ENCODE results near the gene DAP3. TPM values are rescaled to one million over a fixed set of nuclear protein-coding genes. Genes with fewer than 3 reads are reported as not detected.

DAP3 gene
- total and polyA plus RNA-seq, 9 of the 15 experiments (the other 6 are each of a cell fraction or from before 2014, with no cell fraction given) = 155 to 484 (median 298) TPM

DNA sequence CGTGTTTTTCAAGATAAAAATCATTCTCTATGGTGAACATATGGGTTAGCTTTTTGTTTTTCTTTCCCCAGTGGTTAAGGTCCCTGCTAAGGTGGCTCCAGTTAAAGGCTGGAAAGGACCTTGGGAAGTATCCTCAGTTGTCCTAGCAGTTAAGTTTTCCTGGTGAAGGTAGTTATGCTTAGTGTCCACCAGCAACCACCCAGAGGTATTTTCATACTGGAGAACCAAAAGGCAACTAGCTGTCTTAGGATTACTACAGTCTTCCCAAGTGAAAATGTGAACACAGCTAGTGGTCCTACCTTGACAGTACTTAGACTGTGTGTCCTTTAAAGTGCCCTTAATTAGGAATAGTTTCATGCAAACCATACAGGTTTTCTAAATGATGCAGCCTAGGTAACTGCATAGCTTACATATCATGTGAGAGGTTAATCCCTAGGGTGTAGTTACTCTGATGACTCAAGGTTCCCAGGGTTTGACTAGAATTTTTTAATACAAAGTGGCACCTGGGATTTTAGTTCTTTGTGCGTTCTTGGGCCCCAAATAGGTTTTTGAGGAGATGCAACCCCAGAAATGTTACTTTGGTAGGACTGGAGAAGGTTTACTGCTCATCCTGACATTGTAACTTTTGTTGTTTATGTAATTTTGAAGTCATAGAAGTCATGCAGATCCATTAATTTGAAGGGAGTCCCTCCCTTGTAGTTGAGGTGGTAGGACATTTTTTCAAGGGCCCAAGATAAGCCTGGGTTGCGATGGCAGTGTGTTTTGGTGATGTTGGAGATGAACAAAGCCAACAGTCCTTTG, 36.8 kb upstream of the DAP3 start:
- ChIA-PET POLR2A (no interaction called here), CTCF (ENCODE audit: low intra/inter-chr PET ratio) (no interaction called here)
- no peaks in the 10 kb centered on the region for H3K9me1 ChIP-seq (ENCODE audit: control insufficient read depth, insufficient read depth, low read length)
- no peak for DNase-seq (ENCODE audit: extremely low read depth in 1 of 4, low spot score in 3 of 4)
- H3K79me2 ChIP-seq (ENCODE audit: control insufficient read depth, insufficient read depth, low read length) = no peaks in the 10 kb centered on the region
- no peaks in the 10 kb centered on the region for H4K20me1 ChIP-seq (replicated peaks; ENCODE audit: control insufficient read depth, insufficient read depth, low read length)
- no peak overlapping the region for H2AFZ ChIP-seq (ENCODE audit: low read depth, low read length)
- TF ChIP-seq RBM14 (IDR thresholded peaks at IDR 0.05; ENCODE audit: borderline replicate concordance, insufficient read depth, low read depth, low read length) (no peak), HMBOX1 (IDR thresholded peaks at IDR 0.05) (peak; percentile 70; the same call in 1 of the 2 replicates)
- H3K9ac ChIP-seq (ENCODE audit: insufficient read depth in 1 of 2, low read depth in 2 of 2, low read length in 2 of 2) = no peak overlapping the region
- H3K27ac ChIP-seq (ENCODE audit: extremely low read depth, low read depth, low read length) = no peak overlapping the region
- FAIRE-seq = no peak
- H3K9me3 ChIP-seq (replicated peaks; ENCODE audit: control insufficient read depth, insufficient read depth, low read depth, low read length) = no peaks in the 10 kb centered on the region; the same call in 1 of the 2 replicates
- intact Hi-C loops (cut with micrococcal nuclease) (no loop called here), in situ Hi-C loops (cut with MboI) (no loop called here)
- H3K4me1 ChIP-seq (replicated peaks in 1 of 2; ENCODE audit: control insufficient read depth in 2 of 2, insufficient read depth in 2 of 2, low read length in 2 of 2) = no peaks in the 10 kb centered on the region; a peak in 2 of 5 replicates
- 0% methylated on average over 3 of the region's 3 CpGs for WGBS (ENCODE audit: insufficient coverage, low coverage, missing lambda C conversion rate)
- H3K4me3 ChIP-seq = no peak overlapping the region
- BruUV-seq (replicated peaks) = no TSS peak
- H3K27me3 ChIP-seq (ENCODE audit: control insufficient read depth in 2 of 2, insufficient read depth in 2 of 2, low read length in 2 of 2) = peaks cover 4 to 7% of the 10 kb centered on the region in 2 experiments; a peak in 3 of 5 replicates
- H3K4me2 ChIP-seq (ENCODE audit: insufficient read depth, low read length) = no peak overlapping the region
- ATAC-seq = no peak
- no peaks in the 10 kb centered on the region for H3K36me3 ChIP-seq (ENCODE audit: control insufficient read depth, insufficient read depth, low read length)

DNA sequence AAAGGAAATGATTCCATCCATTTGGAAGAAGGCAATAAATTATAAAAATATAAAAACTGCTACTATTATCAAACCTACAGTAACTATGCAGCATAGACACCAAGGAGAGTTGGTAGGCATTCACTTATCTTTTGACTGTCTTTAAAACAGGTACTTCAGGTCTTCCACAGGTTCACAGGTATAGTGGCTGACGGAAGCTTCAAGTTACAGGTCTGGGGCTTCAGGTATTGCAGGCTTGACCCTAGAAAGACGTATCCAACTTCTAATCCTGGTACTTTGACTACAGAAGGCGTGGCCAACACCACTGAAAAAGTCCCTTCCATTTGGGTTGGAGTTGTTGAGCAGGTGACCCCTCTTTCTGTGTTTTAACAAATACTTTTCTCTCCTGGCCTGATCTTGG, 35.9 kb upstream of the DAP3 start:
- ChIA-PET CTCF (ENCODE audit: low intra/inter-chr PET ratio) (no interaction called here), POLR2A (no interaction called here)
- ATAC-seq = no peak
- Histone ChIP-seq H3K27ac (ENCODE audit: extremely low read depth, low read depth, low read length) (no peak overlapping the region), H3K9me1 (ENCODE audit: control insufficient read depth, insufficient read depth, low read length) (no peaks in the 10 kb centered on the region), H3K36me3 (ENCODE audit: control insufficient read depth, insufficient read depth, low read length) (no peaks in the 10 kb centered on the region), H3K79me2 (ENCODE audit: control insufficient read depth, insufficient read depth, low read length) (no peaks in the 10 kb centered on the region), H3K27me3 (ENCODE audit: control insufficient read depth in 2 of 2, insufficient read depth in 2 of 2, low read length in 2 of 2) (peaks cover 4 to 7% of the 10 kb centered on the region in 2 experiments; a peak in 3 of 5 replicates), H3K9ac (ENCODE audit: insufficient read depth in 1 of 2, low read depth in 2 of 2, low read length in 2 of 2) (no peak overlapping the region), H3K9me3 (replicated peaks; ENCODE audit: control insufficient read depth, insufficient read depth, low read depth, low read length) (no peaks in the 10 kb centered on the region; the same call in 1 of the 2 replicates), H4K20me1 (replicated peaks; ENCODE audit: control insufficient read depth, insufficient read depth, low read length) (no peaks in the 10 kb centered on the region), H3K4me2 (ENCODE audit: insufficient read depth, low read length) (no peak overlapping the region), H2AFZ (ENCODE audit: low read depth, low read length) (no peak overlapping the region), H3K4me1 (replicated peaks in 1 of 2; ENCODE audit: control insufficient read depth in 2 of 2, insufficient read depth in 2 of 2, low read length in 2 of 2) (no peaks in the 10 kb centered on the region; a peak in 2 of 5 replicates), H3K4me3 (no peak overlapping the region)
- FAIRE-seq = no peak
- in situ Hi-C loops (cut with MboI) = no loop called here
- no peak for DNase-seq (ENCODE audit: extremely low read depth in 1 of 4, low spot score in 3 of 4)
- intact Hi-C loops (cut with micrococcal nuclease) = no loop called here
- no TSS peak for BruUV-seq (replicated peaks)
- 30% methylated on average over 3 of the region's 3 CpGs for WGBS (ENCODE audit: insufficient coverage, low coverage, missing lambda C conversion rate)
- TF ChIP-seq CEBPG (CRISPR knock-in tag; IDR thresholded peaks at IDR 0.05) (no peak), CEBPG (tag; conservative IDR thresholded peaks at IDR 0.05 in 1 of 2, IDR thresholded peaks at IDR 0.05 in 1 of 2) (no peak), TCFL5 (CRISPR knock-in tag; conservative IDR thresholded peaks at IDR 0.05) (no peak), HCFC1 (IDR thresholded peaks at IDR 0.05; ENCODE audit: low read depth, low read length) (no peak), MTA1 (IDR thresholded peaks at IDR 0.05; ENCODE audit: borderline replicate concordance) (no peak), SREBF2 (CRISPR knock-in tag; IDR thresholded peaks at IDR 0.05) (no peak), ZBTB33 (CRISPR knock-in tag; IDR thresholded peaks at IDR 0.05) (no peak), ETV1 (tag; conservative IDR thresholded peaks at IDR 0.05; ENCODE audit: low read depth) (no peak), NCOR1 (IDR thresholded peaks at IDR 0.05) (no peak)
